Mesothelial cell of epicardium (in vitro differentiated cells): ENCODE measurements around the gene CDKN2A. TPM values are rescaled to one million over a fixed set of nuclear protein-coding genes. Genes with fewer than 3 reads are reported as not detected.
A peak's percentile ranks its signal among the peaks of the same experiment; 100 is the strongest.

Experiments used
- DNase-seq, 2 experiments: peaks; one replicate each; pipeline ENCODE4 v3.0.0; 2021; ENCODE audit warnings: low spot score in 2 of 2; ENCODE audit not compliant: unreplicated experiment in 2 of 2
- H3K27ac Mint-ChIP-seq: 2 replicates; pipeline ENCODE4 v1.8.0; 2021; ENCODE audit warnings: mixed read lengths
- H3K27me3 Mint-ChIP-seq: 2 replicates; pipeline ENCODE4 v1.8.0; 2021; ENCODE audit warnings: low read depth, mixed read lengths
- H3K36me3 Mint-ChIP-seq: 2 replicates; pipeline ENCODE4 v1.8.0; 2021; ENCODE audit warnings: mixed read lengths
- H3K4me1 Mint-ChIP-seq: 2 replicates; pipeline ENCODE4 v1.8.0; 2021; ENCODE audit warnings: mixed read lengths
- H3K4me3 Mint-ChIP-seq: 2 replicates; pipeline ENCODE4 v1.8.0; 2021; ENCODE audit warnings: mild to moderate bottlenecking, moderate library complexity, mixed read lengths
- H3K9me3 Mint-ChIP-seq: 2 replicates; pipeline ENCODE4 v1.8.0; 2021; ENCODE audit warnings: mixed read lengths
- CTCF ChIP-seq: fragments of 200-600 bp; sonication (generic); IDR thresholded peaks from one replicate; pipeline ENCODE4 v1.5.0; 2021; ENCODE audit warnings: antibody characterized with exemption; ENCODE audit not compliant: unreplicated experiment
- total RNA-seq: library from RNA; stranded (reverse); gene quantifications from 3 replicates; pipeline ENCODE4 v1.2.1, GENCODE V29; 2021

The CDKN2A gene
- total RNA-seq, 1 donor from 2014 or later: 86.1 TPM

- Mint-ChIP-seq H3K9me3 (no peaks in the 10 kb centered on the region), H3K27me3 (peaks cover 98% of the 10 kb centered on the region), H3K4me3 (no peak overlapping the region), H3K36me3 (peaks cover 41% of the 10 kb centered on the region), H3K4me1 (peaks cover 31% of the 10 kb centered on the region), H3K27ac (no peak overlapping the region)
- DNase-seq: no peak
- no peak for TF ChIP-seq CTCF
Measured at GRCh38 chr9:21969951-21970799, 24.0 kb downstream of the CDKN2A start.

- TF ChIP-seq CTCF: no peak
- DNase-seq: no peak
- Mint-ChIP-seq H3K9me3 (no peaks in the 10 kb centered on the region), H3K36me3 (peaks cover 41% of the 10 kb centered on the region), H3K4me3 (no peak overlapping the region), H3K4me1 (peaks cover 24% of the 10 kb centered on the region), H3K27ac (no peak overlapping the region), H3K27me3 (peaks cover 98% of the 10 kb centered on the region)
Measured at GRCh38 chr9:21969011-21969940, 24.9 kb downstream of the CDKN2A start.

DNA sequence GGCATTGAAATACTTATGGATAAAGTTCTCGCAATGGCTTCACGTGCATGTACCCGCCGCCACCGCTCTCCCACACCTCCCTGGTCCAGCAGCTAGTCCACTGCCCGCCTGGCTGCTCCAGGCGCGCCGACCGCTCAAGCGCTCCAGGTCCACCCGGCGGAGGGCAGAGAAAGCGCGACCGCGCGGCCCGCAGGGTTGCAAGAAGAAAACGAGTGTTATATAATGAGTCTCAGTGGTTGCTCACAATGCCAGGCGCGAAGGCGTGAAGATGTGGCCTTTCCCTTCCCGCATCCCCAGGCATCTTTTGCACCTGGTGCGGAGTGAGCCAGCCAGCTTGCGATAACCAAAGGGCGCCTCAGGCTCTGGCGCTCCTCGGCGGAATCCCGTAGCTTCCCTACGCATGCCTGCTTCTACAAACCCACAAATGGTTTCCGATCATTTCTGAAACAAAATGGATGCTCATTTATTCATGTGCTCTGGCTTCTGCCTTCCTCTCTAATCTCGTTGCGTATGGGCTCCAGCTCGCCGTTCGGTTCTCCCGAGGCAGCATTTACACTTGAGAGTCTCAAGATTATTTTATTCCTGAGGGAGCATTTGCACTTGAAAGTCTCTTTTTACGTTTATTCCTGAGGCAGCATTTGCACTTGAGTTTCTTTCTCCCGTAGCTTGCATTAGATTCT lies 25.7 kb downstream of the CDKN2A start:
- Mint-ChIP-seq H3K4me1 (peaks cover 20% of the 10 kb centered on the region), H3K27ac (no peak overlapping the region), H3K9me3 (peaks cover 4% of the 10 kb centered on the region), H3K36me3 (peaks cover 44% of the 10 kb centered on the region), H3K4me3 (peak overlapping the region; percentile 49), H3K27me3 (peaks cover 98% of the 10 kb centered on the region)
- TF ChIP-seq CTCF: no peak
- DNase-seq: no peak

GRCh38 chr9:21967702-21968101 lies 26.5 kb downstream of the CDKN2A start:
- peaks cover 12% of the 10 kb centered on the region for H3K9me3 Mint-ChIP-seq
- no peak overlapping the region for H3K4me3 Mint-ChIP-seq
- peaks cover 17% of the 10 kb centered on the region for H3K4me1 Mint-ChIP-seq
- peaks cover 99% of the 10 kb centered on the region for H3K27me3 Mint-ChIP-seq
- H3K36me3 Mint-ChIP-seq: peaks cover 46% of the 10 kb centered on the region
- no peak for DNase-seq
- no peak for TF ChIP-seq CTCF
- H3K27ac Mint-ChIP-seq: no peak overlapping the region

DNA sequence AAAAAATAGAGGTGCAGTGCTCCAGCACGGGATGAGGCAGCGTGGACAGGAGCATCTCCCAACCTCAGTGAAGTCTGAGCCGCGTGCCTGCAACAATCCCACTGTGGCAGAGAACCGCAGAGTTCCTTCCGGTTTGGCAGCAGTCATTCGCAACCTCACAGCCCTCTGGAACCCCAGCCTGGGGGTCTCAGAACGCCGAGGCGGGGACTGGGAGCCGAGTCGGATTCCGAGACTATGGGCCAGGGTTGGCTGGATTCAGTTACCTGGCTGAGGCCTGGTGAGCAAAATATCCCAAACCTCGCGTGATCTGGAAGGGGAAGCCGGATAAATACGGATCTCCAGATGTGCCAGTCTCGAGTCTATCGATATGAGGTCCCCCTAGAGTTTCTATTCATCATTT lies 27.0 kb downstream of the CDKN2A start:
- Mint-ChIP-seq H3K9me3 (peaks cover 14% of the 10 kb centered on the region), H3K27ac (no peak overlapping the region), H3K36me3 (peaks cover 46% of the 10 kb centered on the region), H3K27me3 (peaks cover 95% of the 10 kb centered on the region), H3K4me1 (peaks cover 17% of the 10 kb centered on the region), H3K4me3 (no peak overlapping the region)
- no peak for DNase-seq
- TF ChIP-seq CTCF: no peak
